Thyroid gland (tissue), 4 donors: ENCODE data around the gene TMEM270. TPM values are rescaled to one million over a fixed set of nuclear protein-coding genes. Genes with fewer than 3 reads are reported as not detected.

Experiments used
- DNase-seq, 2 donors: peaks; one replicate each; pipeline ENCODE4 v3.0.0-alpha.2; 2019
- H3K27ac ChIP-seq, 3 donors: fragments of 200-600 bp; sonication (generic); 1 replicate in 2 of 3; 2 replicates in 1 of 3; pipeline ENCODE4 v1.5.1; 2016 to 2019; ENCODE audit warnings: mild to moderate bottlenecking in 1 of 3, moderate library complexity in 1 of 3
- H3K27me3 ChIP-seq: fragments of 200-600 bp; sonication (generic); one replicate; pipeline ENCODE4 v1.5.1; 2019
- H3K36me3 ChIP-seq, 2 donors: fragments of 200-600 bp; sonication (generic); one replicate each; pipeline ENCODE4 v1.5.1; 2016 to 2019
- H3K4me1 ChIP-seq, 2 donors: fragments of 200-600 bp; sonication (generic); one replicate each; pipeline ENCODE4 v1.5.1; 2017 to 2019
- H3K4me3 ChIP-seq, 3 donors: fragments of 200-600 bp; sonication (generic); replicated peaks in 1 of 3; 1 replicate in 2 of 3; 2 replicates in 1 of 3; pipeline ENCODE4 v1.5.1; 2016; ENCODE audit warnings: mild to moderate bottlenecking in 1 of 3
- H3K9me3 ChIP-seq: fragments of 200-600 bp; sonication (generic); one replicate; pipeline ENCODE4 v1.5.1; 2017
- POLR2A ChIP-seq, 2 donors: fragments of 450-650 bp; IDR thresholded peaks; one replicate each; pipeline ENCODE4 v1.6.1; 2017; ENCODE audit warnings: antibody characterized with exemption in 2 of 2, mild to moderate bottlenecking in 2 of 2, moderate library complexity in 1 of 2
- WGBS, 2 donors: methylation state at CpG; one replicate each; pipeline ENCODE4 v1.1.5; 2017; 5-methylcytosine and 5-hydroxymethylcytosine counted together
- intact Hi-C: fragments of 100-400 bp; cut with DNase I; formaldehyde crosslinking; loops from one replicate; pipeline ENCODE4 v1.15.1; 2023
- total RNA-seq, 4 donors: library from RNA; depleted of rRNA; stranded (reverse); fragments of >200 nt; gene quantifications; one replicate each; pipeline ENCODE4 v1.2.3, GENCODE V29; 2016
- TF ChIP-seq, protein P1 (sequence below), 6 experiments: fragments of 200-600 bp in 3 of 6; fragments of 450-650 bp in 3 of 6; sonication (generic) in 3 of 6; IDR thresholded peaks; one replicate each; pipeline ENCODE4 v1.5.1; 2016 to 2019; ENCODE audit warnings: antibody characterized with exemption in 6 of 6, mild to moderate bottlenecking in 2 of 6, inconsistent platforms in 1 of 6, moderate library complexity in 1 of 6

The TMEM270 gene
- total RNA-seq, 4 donors from 2014 or later: not detected

DNA sequence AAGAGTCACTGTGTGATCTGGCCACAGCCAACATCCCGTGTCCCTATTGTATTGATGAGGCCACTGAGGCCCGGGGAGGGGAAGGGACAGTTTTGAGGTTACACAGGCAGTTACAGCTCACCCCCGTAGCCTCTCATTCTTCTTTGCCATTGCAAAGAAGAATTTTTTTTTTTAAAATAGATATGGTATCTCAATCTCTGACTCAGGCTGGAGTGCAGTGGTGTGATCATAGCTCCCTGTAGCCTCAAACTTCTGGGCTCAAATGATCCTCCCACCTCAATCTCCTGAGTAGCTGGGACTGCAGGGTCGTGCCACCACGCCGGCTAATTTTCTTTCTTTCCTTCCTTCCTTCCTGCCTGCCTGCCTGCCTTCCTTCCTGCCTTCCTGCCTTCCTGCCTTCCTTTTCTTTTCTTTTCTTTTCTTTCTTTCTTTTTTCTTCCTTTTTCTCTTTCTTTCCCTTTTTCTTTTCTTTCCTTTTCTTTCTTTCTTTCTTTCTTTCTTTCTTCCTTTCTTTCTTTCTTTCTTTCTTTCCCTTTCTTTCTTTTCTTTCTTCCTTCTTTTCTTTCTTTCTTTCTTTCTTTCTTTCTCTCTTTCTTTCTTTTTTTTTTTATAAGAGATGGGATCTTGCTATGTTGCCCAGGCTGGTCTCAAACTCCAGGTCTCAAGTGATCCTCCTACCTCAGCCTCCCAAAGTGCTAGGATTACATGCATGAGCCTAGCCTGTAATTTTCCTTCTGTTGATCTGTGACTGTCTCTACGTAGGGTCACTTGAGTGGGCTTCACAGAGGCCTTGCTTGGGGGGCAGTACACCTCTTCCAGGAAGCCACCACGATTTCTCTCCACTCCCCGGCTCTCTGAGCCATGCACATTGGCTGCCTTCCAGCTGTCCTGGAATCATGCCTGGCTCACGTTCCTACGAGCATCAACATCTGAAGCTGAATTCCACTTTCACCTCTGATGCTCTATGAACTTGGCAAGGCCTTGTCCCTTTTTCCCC is 31.3 kb downstream of the TMEM270 start:
- Histone ChIP-seq H3K27me3 (no peaks in the 10 kb centered on the region), H3K9me3 (no peaks in the 10 kb centered on the region), H3K4me1 (peaks cover 0 to 10% of the 10 kb centered on the region in 2 donors), H3K27ac (no peak overlapping the region), H3K36me3 (no peaks in the 10 kb centered on the region), H3K4me3 (no peak overlapping the region)
- TF ChIP-seq, protein P1, sequence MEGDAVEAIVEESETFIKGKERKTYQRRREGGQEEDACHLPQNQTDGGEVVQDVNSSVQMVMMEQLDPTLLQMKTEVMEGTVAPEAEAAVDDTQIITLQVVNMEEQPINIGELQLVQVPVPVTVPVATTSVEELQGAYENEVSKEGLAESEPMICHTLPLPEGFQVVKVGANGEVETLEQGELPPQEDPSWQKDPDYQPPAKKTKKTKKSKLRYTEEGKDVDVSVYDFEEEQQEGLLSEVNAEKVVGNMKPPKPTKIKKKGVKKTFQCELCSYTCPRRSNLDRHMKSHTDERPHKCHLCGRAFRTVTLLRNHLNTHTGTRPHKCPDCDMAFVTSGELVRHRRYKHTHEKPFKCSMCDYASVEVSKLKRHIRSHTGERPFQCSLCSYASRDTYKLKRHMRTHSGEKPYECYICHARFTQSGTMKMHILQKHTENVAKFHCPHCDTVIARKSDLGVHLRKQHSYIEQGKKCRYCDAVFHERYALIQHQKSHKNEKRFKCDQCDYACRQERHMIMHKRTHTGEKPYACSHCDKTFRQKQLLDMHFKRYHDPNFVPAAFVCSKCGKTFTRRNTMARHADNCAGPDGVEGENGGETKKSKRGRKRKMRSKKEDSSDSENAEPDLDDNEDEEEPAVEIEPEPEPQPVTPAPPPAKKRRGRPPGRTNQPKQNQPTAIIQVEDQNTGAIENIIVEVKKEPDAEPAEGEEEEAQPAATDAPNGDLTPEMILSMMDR (IDR thresholded peaks at IDR 0.05): no peak
- no peak for TF ChIP-seq POLR2A (IDR thresholded peaks at IDR 0.05)
- intact Hi-C loops: no loop called here
- 51 to 58% methylated on average over 11 of the region's 11 CpGs for WGBS, 2 donors
- DNase-seq: peak; percentile 51 to 72

DNA sequence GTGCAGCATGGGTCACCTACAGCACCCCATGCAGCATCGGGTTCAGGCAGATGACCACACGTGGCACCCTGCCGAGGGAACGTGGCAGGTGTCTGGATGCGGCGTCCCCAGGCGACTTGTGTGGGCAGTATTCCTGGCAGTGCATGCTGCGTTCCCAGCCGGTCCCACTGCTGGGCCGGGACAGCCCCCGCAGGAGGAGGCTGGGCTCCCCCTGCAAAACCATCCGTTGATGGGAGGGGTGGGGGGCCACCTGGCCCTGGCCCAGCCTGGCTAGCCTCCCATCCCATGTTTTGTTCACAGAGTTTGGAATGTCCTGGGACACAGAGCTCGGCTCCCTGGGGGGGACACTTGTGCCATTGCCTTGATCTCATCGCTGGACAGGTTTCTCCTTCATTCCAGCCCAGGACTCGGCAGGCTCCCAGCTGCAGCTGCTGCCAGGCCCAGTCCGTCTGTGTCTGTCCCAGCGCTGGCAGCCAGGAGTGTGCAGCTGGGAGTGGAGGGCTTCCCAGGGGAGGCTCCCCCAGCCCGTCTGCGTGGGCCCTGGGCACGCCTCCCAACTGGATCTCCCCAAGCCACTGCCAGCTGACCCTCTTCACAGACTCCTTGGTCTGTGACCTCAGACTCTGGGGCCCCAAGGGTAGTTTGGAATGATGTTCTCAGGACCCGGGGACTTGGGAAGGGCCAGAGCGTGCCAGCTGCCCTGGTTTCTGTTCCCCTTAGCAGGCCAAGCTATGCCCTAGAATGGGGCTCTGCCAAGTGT is 32.6 kb downstream of the TMEM270 start:
- intact Hi-C loops: no loop called here
- H3K27ac ChIP-seq: peak overlapping the region in 1 of 3 donors; percentile 2
- H3K4me1 ChIP-seq: peaks cover 0 to 10% of the 10 kb centered on the region in 2 donors
- DNase-seq: peak; percentile 39 to 47
- TF ChIP-seq, protein P1 (IDR thresholded peaks at IDR 0.05): no peak
- TF ChIP-seq POLR2A (IDR thresholded peaks at IDR 0.05): no peak
- 38 to 67% methylated on average over 16 to 19 of the region's 22 CpGs for WGBS, 2 donors
- H3K9me3 ChIP-seq: no peaks in the 10 kb centered on the region
- no peaks in the 10 kb centered on the region for H3K36me3 ChIP-seq
- no peaks in the 10 kb centered on the region for H3K27me3 ChIP-seq
- H3K4me3 ChIP-seq: no peak overlapping the region

DNA sequence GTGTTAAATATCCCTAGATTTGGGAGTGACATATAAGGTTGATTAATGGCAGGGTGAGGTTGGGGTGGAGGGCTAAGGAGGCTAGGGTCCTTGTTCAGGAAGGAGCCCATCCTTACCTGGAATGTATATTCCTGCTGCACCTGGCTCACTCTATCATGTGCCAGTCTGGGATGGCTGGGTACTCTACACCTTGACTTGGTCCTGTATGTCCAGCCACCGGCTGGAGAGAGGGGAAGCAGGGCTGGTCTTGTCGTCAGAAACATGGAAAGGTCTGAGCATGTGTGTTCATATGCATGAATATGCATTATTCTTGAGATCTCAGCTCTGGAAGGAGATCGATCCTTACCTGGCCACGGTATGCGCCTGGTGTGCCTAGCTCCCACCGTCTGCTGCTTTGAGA is 33.2 kb downstream of the TMEM270 start:
- WGBS, 2 donors: 88 to 91% methylated on average over 6 of the region's 6 CpGs
- Histone ChIP-seq H3K4me1 (peaks cover 0 to 10% of the 10 kb centered on the region in 2 donors), H3K27ac (no peak overlapping the region), H3K36me3 (no peaks in the 10 kb centered on the region), H3K9me3 (no peaks in the 10 kb centered on the region), H3K4me3 (no peak overlapping the region), H3K27me3 (no peaks in the 10 kb centered on the region)
- TF ChIP-seq, protein P1 (IDR thresholded peaks at IDR 0.05): no peak
- TF ChIP-seq POLR2A (IDR thresholded peaks at IDR 0.05): no peak
- intact Hi-C loops: no loop called here
- DNase-seq: no peak

DNA sequence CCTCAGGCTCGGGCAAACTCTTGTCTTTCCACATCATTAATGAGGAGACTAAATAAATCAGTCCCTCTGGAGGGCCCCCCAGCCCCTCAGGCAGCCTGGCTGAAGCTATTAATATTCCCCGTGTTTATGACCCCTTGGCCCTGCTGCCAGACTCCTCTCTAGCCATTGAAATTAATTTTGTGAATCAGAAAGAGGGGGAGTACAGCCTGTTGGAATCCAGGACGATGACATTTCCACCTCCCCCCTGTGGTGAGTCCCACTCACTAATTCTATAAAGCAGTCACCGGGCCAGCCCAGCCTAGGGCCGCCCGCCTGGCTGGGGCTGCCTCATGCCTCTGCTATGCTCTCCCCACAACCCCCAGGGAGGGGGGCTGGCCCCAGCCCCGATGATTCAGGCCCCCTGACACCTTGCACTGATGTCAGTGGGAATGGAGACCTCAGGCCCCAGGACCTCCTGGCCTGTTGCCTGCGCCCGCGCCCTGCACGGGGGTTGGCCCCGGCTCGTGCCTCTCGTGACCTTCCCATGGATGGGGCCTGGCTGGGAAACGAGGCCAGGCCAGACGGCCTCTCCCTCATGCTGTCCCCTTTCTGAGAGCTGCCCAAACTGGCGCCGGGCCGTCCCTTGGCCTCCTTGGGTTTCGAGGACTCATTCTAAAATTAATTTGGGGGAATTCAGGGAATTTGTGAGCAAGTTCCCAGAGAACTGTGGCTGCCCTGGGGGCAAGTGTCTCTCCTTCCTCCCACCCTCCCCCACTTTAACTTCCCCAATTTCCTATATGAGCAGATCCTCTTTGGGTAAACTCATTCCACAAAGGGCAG is 34.0 kb downstream of the TMEM270 start:
- intact Hi-C loops: no loop called here

More for the DNA sequence above, 34.0 kb downstream of the TMEM270 start:
- no peaks in the 10 kb centered on the region for H3K36me3 ChIP-seq
- no peaks in the 10 kb centered on the region for H3K9me3 ChIP-seq
- peaks cover 0 to 10% of the 10 kb centered on the region in 2 donors for H3K4me1 ChIP-seq
- H3K27ac ChIP-seq: peak overlapping the region in 1 of 3 donors; percentile 3
- TF ChIP-seq, protein P1 (IDR thresholded peaks at IDR 0.05): no peak
- no peak for TF ChIP-seq POLR2A (IDR thresholded peaks at IDR 0.05)
- no peaks in the 10 kb centered on the region for H3K27me3 ChIP-seq
- H3K4me3 ChIP-seq: no peak overlapping the region
- WGBS, 2 donors: 69 to 82% methylated on average over 5 to 10 of the region's 20 CpGs
- DNase-seq: peak; percentile 21 to 35
